HepG2 (cell line): ENCODE data around the gene CD19. TPM values are rescaled to one million over a fixed set of nuclear protein-coding genes. Genes with fewer than 3 reads are reported as not detected.
A peak's percentile ranks its signal among the peaks of the same experiment; 100 is the strongest.

Source experiments
- JDP2 ChIP-seq: sonication (generic); formaldehyde crosslinking; IDR thresholded peaks from 2 replicates; pipeline ENCODE4 v1.8.1; 2022; ENCODE audit warnings: missing genetic modification reagents, borderline replicate concordance
- KDM3A ChIP-seq: IDR thresholded peaks from 2 replicates; pipeline ENCODE4 v1.6.1; 2018; ENCODE audit warnings: low read depth, missing compliant biosample characterization
- MED13 ChIP-seq: sonication (generic); formaldehyde crosslinking; IDR thresholded peaks from 2 replicates; pipeline ENCODE4 v1.5.0; 2020; ENCODE audit warnings: missing genetic modification reagents
- MTA3 ChIP-seq: sonication (generic); formaldehyde crosslinking; IDR thresholded peaks from 2 replicates; pipeline ENCODE4 v1.4.0; 2020; ENCODE audit warnings: missing genetic modification reagents
- MXD4 ChIP-seq: IDR thresholded peaks from 2 replicates; pipeline ENCODE4 v1.6.1; 2016; ENCODE audit warnings: mild to moderate bottlenecking, missing biosample characterization, missing genetic modification reagents
- SSRP1 ChIP-seq: IDR thresholded peaks from 2 replicates; pipeline ENCODE4 v1.6.1; 2016; ENCODE audit warnings: control low read depth
- ZBTB37 ChIP-seq: sonication (generic); formaldehyde crosslinking; IDR thresholded peaks from 2 replicates; pipeline ENCODE4 v1.4.0; 2020; ENCODE audit warnings: mild to moderate bottlenecking, missing genetic modification reagents
- ZBTB43 ChIP-seq: sonication (generic); formaldehyde crosslinking; conservative IDR thresholded peaks from 2 replicates; pipeline ENCODE4 v1.4.0; 2020; ENCODE audit warnings: missing genetic modification reagents
- ZNF260 ChIP-seq: sonication (generic); formaldehyde crosslinking; IDR thresholded peaks from 2 replicates; pipeline ENCODE4 v1.4.0; 2020; ENCODE audit warnings: missing genetic modification reagents, low read depth, mild to moderate bottlenecking, borderline replicate concordance
- ZNF570 ChIP-seq: sonication (generic); formaldehyde crosslinking; IDR thresholded peaks from 2 replicates; pipeline ENCODE4 v1.4.0; 2020; ENCODE audit warnings: mild to moderate bottlenecking, missing genetic modification reagents, borderline replicate concordance
- polyA plus RNA-seq, 8 experiments: library from polyadenylated mRNA; depleted of rRNA in 3 of 8; stranded (reverse) in 7 of 8; unstranded in 1 of 8; fragments of >200 nt; fragmentation: Illumina TruSeq in 4 of 8; extraction: Trizol in 4 of 8; gene quantifications; 2 replicates each; pipeline versions ENCODE4 v1.2.1 to v1.2.3, GENCODE V29; 2011 to 2016; ENCODE audit warnings: low read depth in 4 of 8, missing spikeins in 1 of 8, mixed read lengths in 1 of 8; ENCODE audit not compliant: insufficient read depth in 1 of 8
- total RNA-seq, 5 experiments: library from RNA; depleted of rRNA; stranded (reverse); fragments of >200 nt; fragmentation: Illumina TruSeq; extraction: Trizol; gene quantifications; 2 replicates each; pipeline ENCODE4 v1.2.3, GENCODE V29; 2016; ENCODE audit warnings: low read depth in 1 of 5
- TF ChIP-seq, protein P1 (sequence below): sonication (generic); formaldehyde crosslinking; conservative IDR thresholded peaks from 2 replicates; pipeline ENCODE4 v1.4.0; 2020; ENCODE audit warnings: missing genetic modification reagents
- TF ChIP-seq, protein P2 (sequence below): sonication (generic); formaldehyde crosslinking; IDR thresholded peaks from 2 replicates; pipeline ENCODE4 v1.4.0; 2020; ENCODE audit warnings: mild to moderate bottlenecking, missing genetic modification reagents
- TF ChIP-seq, protein P3 (sequence below): sonication (generic); formaldehyde crosslinking; IDR thresholded peaks from 2 replicates; pipeline ENCODE4 v1.9.0; 2022; ENCODE audit warnings: missing genetic modification reagents, mild to moderate bottlenecking, borderline replicate concordance
- TF ChIP-seq, protein P4 (sequence below), 2 experiments: sonication (generic) in 1 of 2; formaldehyde crosslinking in 1 of 2; IDR thresholded peaks; 2 replicates each; pipeline versions ENCODE4 v1.4.0 to v1.6.1; 2016 to 2020; ENCODE audit warnings: borderline replicate concordance in 1 of 2, low read depth in 1 of 2, mild to moderate bottlenecking in 1 of 2, missing genetic modification reagents in 1 of 2

The CD19 gene
- total and polyA plus RNA-seq, 2 of the 13 experiments (the other 11 are each of a cell fraction or from before 2014, with no cell fraction given): 0.55 to 1.1 TPM

DNA sequence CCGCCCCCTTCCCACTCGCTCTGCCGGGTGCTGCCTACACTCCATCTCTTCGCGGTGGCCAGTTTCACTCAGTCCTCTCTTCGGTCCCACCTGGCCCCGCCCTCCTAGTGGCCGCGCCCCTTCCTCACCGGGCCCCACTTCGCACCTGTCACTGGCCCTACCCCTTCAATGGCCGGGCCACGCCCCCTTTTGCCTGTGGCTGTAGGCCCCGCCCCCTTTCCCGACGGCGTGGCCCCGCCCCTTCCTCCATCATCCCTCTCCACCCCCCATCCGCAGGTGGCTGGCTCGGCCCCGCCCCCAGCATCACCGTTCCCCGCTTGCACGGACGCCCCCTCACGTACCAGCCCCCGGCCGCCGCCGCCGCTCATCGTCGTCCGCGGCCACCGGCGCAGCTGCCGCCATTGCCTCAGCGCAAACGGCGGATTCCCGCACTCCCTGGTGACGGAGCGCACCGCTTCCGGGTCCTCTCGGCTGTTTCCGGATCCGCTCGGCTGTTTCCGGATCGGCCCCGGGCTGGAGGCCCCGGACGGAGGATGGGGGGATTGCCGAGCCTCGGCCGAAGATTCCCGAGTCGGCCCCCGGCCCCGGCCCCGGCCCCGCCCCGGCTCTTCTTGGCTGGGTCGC is 6.9 kb upstream of the CD19 start, which contains the start of gene RABEP2 (continued):
- TF ChIP-seq ZBTB37 (CRISPR knock-in tag): no peak
- TF ChIP-seq, protein P1, sequence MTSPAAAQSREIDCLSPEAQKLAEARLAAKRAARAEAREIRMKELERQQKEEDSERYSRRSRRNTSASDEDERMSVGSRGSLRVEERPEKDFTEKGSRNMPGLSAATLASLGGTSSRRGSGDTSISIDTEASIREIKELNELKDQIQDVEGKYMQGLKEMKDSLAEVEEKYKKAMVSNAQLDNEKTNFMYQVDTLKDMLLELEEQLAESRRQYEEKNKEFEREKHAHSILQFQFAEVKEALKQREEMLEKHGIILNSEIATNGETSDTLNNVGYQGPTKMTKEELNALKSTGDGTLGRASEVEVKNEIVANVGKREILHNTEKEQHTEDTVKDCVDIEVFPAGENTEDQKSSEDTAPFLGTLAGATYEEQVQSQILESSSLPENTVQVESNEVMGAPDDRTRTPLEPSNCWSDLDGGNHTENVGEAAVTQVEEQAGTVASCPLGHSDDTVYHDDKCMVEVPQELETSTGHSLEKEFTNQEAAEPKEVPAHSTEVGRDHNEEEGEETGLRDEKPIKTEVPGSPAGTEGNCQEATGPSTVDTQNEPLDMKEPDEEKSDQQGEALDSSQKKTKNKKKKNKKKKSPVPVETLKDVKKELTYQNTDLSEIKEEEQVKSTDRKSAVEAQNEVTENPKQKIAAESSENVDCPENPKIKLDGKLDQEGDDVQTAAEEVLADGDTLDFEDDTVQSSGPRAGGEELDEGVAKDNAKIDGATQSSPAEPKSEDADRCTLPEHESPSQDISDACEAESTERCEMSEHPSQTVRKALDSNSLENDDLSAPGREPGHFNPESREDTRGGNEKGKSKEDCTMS: no peak
- no peak for TF ChIP-seq JDP2 (CRISPR knock-in tag)
- TF ChIP-seq, protein P2, sequence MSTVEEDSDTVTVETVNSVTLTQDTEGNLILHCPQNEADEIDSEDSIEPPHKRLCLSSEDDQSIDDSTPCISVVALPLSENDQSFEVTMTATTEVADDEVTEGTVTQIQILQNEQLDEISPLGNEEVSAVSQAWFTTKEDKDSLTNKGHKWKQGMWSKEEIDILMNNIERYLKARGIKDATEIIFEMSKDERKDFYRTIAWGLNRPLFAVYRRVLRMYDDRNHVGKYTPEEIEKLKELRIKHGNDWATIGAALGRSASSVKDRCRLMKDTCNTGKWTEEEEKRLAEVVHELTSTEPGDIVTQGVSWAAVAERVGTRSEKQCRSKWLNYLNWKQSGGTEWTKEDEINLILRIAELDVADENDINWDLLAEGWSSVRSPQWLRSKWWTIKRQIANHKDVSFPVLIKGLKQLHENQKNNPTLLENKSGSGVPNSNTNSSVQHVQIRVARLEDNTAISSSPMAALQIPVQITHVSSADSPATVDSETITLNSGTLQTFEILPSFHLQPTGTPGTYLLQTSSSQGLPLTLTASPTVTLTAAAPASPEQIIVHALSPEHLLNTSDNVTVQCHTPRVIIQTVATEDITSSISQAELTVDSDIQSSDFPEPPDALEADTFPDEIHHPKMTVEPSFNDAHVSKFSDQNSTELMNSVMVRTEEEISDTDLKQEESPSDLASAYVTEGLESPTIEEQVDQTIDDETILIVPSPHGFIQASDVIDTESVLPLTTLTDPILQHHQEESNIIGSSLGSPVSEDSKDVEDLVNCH (CRISPR knock-in tag): no peak
- TF ChIP-seq MTA3 (CRISPR knock-in tag): no peak
- no peak for TF ChIP-seq SSRP1 (CRISPR knock-in tag)
- TF ChIP-seq ZBTB43 (CRISPR knock-in tag): peak; percentile 79
- TF ChIP-seq ZNF260 (CRISPR knock-in tag): no peak
- 0 out of 2 replicates have a peak, but pooled peaks have one; percentile 6 for TF ChIP-seq MXD4
- TF ChIP-seq, protein P3, sequence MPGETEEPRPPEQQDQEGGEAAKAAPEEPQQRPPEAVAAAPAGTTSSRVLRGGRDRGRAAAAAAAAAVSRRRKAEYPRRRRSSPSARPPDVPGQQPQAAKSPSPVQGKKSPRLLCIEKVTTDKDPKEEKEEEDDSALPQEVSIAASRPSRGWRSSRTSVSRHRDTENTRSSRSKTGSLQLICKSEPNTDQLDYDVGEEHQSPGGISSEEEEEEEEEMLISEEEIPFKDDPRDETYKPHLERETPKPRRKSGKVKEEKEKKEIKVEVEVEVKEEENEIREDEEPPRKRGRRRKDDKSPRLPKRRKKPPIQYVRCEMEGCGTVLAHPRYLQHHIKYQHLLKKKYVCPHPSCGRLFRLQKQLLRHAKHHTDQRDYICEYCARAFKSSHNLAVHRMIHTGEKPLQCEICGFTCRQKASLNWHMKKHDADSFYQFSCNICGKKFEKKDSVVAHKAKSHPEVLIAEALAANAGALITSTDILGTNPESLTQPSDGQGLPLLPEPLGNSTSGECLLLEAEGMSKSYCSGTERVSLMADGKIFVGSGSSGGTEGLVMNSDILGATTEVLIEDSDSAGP (CRISPR knock-in tag): peak; percentile 87
- TF ChIP-seq KDM3A (CRISPR knock-in tag): no peak
- no peak for TF ChIP-seq ZNF570 (CRISPR knock-in tag)
- TF ChIP-seq, protein P4, sequence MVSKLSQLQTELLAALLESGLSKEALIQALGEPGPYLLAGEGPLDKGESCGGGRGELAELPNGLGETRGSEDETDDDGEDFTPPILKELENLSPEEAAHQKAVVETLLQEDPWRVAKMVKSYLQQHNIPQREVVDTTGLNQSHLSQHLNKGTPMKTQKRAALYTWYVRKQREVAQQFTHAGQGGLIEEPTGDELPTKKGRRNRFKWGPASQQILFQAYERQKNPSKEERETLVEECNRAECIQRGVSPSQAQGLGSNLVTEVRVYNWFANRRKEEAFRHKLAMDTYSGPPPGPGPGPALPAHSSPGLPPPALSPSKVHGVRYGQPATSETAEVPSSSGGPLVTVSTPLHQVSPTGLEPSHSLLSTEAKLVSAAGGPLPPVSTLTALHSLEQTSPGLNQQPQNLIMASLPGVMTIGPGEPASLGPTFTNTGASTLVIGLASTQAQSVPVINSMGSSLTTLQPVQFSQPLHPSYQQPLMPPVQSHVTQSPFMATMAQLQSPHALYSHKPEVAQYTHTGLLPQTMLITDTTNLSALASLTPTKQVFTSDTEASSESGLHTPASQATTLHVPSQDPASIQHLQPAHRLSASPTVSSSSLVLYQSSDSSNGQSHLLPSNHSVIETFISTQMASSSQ (IDR thresholded peaks at IDR 0.05; ENCODE audit: low read depth): no peak
- TF ChIP-seq, protein P4 (CRISPR knock-in tag; IDR thresholded peaks at IDR 0.05; ENCODE audit: borderline replicate concordance): no peak
- 0 out of 2 replicates have a peak, but pooled peaks have one; percentile 48 for TF ChIP-seq MED13 (CRISPR knock-in tag)
